ENCODE data around the gene B3GNT3. TPM values are rescaled to one million over a fixed set of nuclear protein-coding genes. Genes with fewer than 3 reads are reported as not detected.
"Not testable (repeated sequence)": the region's sequence is repeated elsewhere in the genome, so short reads cannot be mapped to it uniquely, and the experiment has no call there.

The B3GNT3 gene
- total RNA-seq, 1 experiment from 2014 or later: not detected

GRCh38 chr19:17796838-17797423 lies 2.0 kb downstream of the B3GNT3 start:
- Histone ChIP-seq H3K9me3 (ENCODE audit: low read length) (no peaks in the 10 kb centered on the region), H3K4me2 (ENCODE audit: low read depth, low read length, poor library complexity, severe bottlenecking) (no peak overlapping the region), H3K36me3 (ENCODE audit: insufficient read depth, low read length) (no peaks in the 10 kb centered on the region), H3K79me2 (ENCODE audit: low read length) (no peaks in the 10 kb centered on the region), H3K27me3 (ENCODE audit: low read length) (no peaks in the 10 kb centered on the region), H3K4me1 (ENCODE audit: low read length) (no peaks in the 10 kb centered on the region), H3K9ac (ENCODE audit: low read length) (no peak overlapping the region), H3K4me3 (ENCODE audit: low read length) (no peak overlapping the region), H2AFZ (ENCODE audit: low read length) (no peak overlapping the region), H3K27ac (ENCODE audit: low read length) (no peak overlapping the region), H4K20me1 (ENCODE audit: insufficient read depth, low read depth, low read length) (no peaks in the 10 kb centered on the region), H3K9me2 (replicated peaks; ENCODE audit: insufficient read depth, low read length) (no peaks in the 10 kb centered on the region)
- DNase-seq: no peak

GRCh38 chr19:17797424-17798201 lies 2.7 kb downstream of the B3GNT3 start:
- H3K79me2 ChIP-seq (ENCODE audit: low read length): no peaks in the 10 kb centered on the region
- H3K4me2 ChIP-seq (ENCODE audit: low read depth, low read length, poor library complexity, severe bottlenecking): no peak overlapping the region
- H3K9ac ChIP-seq (ENCODE audit: low read length): no peak overlapping the region
- no peaks in the 10 kb centered on the region for H3K27me3 ChIP-seq (ENCODE audit: low read length)
- no peak overlapping the region for H2AFZ ChIP-seq (ENCODE audit: low read length)
- H3K4me3 ChIP-seq (ENCODE audit: low read length): no peak overlapping the region
- H4K20me1 ChIP-seq (ENCODE audit: insufficient read depth, low read depth, low read length): no peaks in the 10 kb centered on the region
- no peaks in the 10 kb centered on the region for H3K9me3 ChIP-seq (ENCODE audit: low read length)
- no peak overlapping the region for H3K27ac ChIP-seq (ENCODE audit: low read length)
- no peak for DNase-seq
- H3K4me1 ChIP-seq (ENCODE audit: low read length): no peaks in the 10 kb centered on the region
- no peaks in the 10 kb centered on the region for H3K9me2 ChIP-seq (replicated peaks; ENCODE audit: insufficient read depth, low read length)
- no peaks in the 10 kb centered on the region for H3K36me3 ChIP-seq (ENCODE audit: insufficient read depth, low read length)

GRCh38 chr19:17798599-17798998 lies 3.7 kb downstream of the B3GNT3 start:
- not testable (repeated sequence) for DNase-seq; H3K4me2 ChIP-seq (ENCODE audit: low read depth, low read length, poor library complexity, severe bottlenecking); H3K36me3 ChIP-seq (ENCODE audit: insufficient read depth, low read length); H3K9me2 ChIP-seq (replicated peaks; ENCODE audit: insufficient read depth, low read length); H3K4me1 ChIP-seq (ENCODE audit: low read length); H3K4me3 ChIP-seq (ENCODE audit: low read length); H3K79me2 ChIP-seq (ENCODE audit: low read length); H3K9ac ChIP-seq (ENCODE audit: low read length); H3K27ac ChIP-seq (ENCODE audit: low read length); H3K9me3 ChIP-seq (ENCODE audit: low read length); H2AFZ ChIP-seq (ENCODE audit: low read length); H3K27me3 ChIP-seq (ENCODE audit: low read length); H4K20me1 ChIP-seq (ENCODE audit: insufficient read depth, low read depth, low read length)

GRCh38 chr19:17802137-17802858 lies 7.4 kb downstream of the B3GNT3 start:
- Histone ChIP-seq H3K27ac (ENCODE audit: low read length) (no peak overlapping the region), H3K36me3 (ENCODE audit: insufficient read depth, low read length) (no peaks in the 10 kb centered on the region), H3K4me3 (ENCODE audit: low read length) (no peak overlapping the region), H2AFZ (ENCODE audit: low read length) (no peak overlapping the region), H4K20me1 (ENCODE audit: insufficient read depth, low read depth, low read length) (no peaks in the 10 kb centered on the region), H3K9me2 (replicated peaks; ENCODE audit: insufficient read depth, low read length) (no peaks in the 10 kb centered on the region), H3K9me3 (ENCODE audit: low read length) (no peaks in the 10 kb centered on the region), H3K9ac (ENCODE audit: low read length) (no peak overlapping the region), H3K27me3 (ENCODE audit: low read length) (no peaks in the 10 kb centered on the region), H3K4me1 (ENCODE audit: low read length) (no peaks in the 10 kb centered on the region), H3K4me2 (ENCODE audit: low read depth, low read length, poor library complexity, severe bottlenecking) (no peak overlapping the region), H3K79me2 (ENCODE audit: low read length) (no peaks in the 10 kb centered on the region)
- DNase-seq: no peak

GRCh38 chr19:17803264-17803896 lies 8.4 kb downstream of the B3GNT3 start:
- no peaks in the 10 kb centered on the region for H3K36me3 ChIP-seq (ENCODE audit: insufficient read depth, low read length)
- no peaks in the 10 kb centered on the region for H3K9me3 ChIP-seq (ENCODE audit: low read length)
- no peak overlapping the region for H3K4me3 ChIP-seq (ENCODE audit: low read length)
- H3K4me1 ChIP-seq (ENCODE audit: low read length): no peaks in the 10 kb centered on the region
- peak; percentile 62 for DNase-seq
- H3K27me3 ChIP-seq (ENCODE audit: low read length): no peaks in the 10 kb centered on the region
- no peak overlapping the region for H3K9ac ChIP-seq (ENCODE audit: low read length)
- no peak overlapping the region for H2AFZ ChIP-seq (ENCODE audit: low read length)
- no peaks in the 10 kb centered on the region for H4K20me1 ChIP-seq (ENCODE audit: insufficient read depth, low read depth, low read length)
- no peaks in the 10 kb centered on the region for H3K9me2 ChIP-seq (replicated peaks; ENCODE audit: insufficient read depth, low read length)
- H3K4me2 ChIP-seq (ENCODE audit: low read depth, low read length, poor library complexity, severe bottlenecking): no peak overlapping the region
- H3K27ac ChIP-seq (ENCODE audit: low read length): no peak overlapping the region
- H3K79me2 ChIP-seq (ENCODE audit: low read length): no peaks in the 10 kb centered on the region

GRCh38 chr19:17805427-17805826 lies 10.5 kb downstream of the B3GNT3 start:
- no peak for DNase-seq
- Histone ChIP-seq H3K36me3 (ENCODE audit: insufficient read depth, low read length) (no peaks in the 10 kb centered on the region), H3K9me3 (ENCODE audit: low read length) (no peaks in the 10 kb centered on the region), H3K27me3 (ENCODE audit: low read length) (no peaks in the 10 kb centered on the region), H3K27ac (ENCODE audit: low read length) (no peak overlapping the region), H3K4me3 (ENCODE audit: low read length) (no peak overlapping the region), H4K20me1 (ENCODE audit: insufficient read depth, low read depth, low read length) (no peaks in the 10 kb centered on the region), H3K4me2 (ENCODE audit: low read depth, low read length, poor library complexity, severe bottlenecking) (no peak overlapping the region), H3K9me2 (replicated peaks; ENCODE audit: insufficient read depth, low read length) (no peaks in the 10 kb centered on the region), H3K79me2 (ENCODE audit: low read length) (no peaks in the 10 kb centered on the region), H2AFZ (ENCODE audit: low read length) (no peak overlapping the region), H3K4me1 (ENCODE audit: low read length) (no peaks in the 10 kb centered on the region), H3K9ac (ENCODE audit: low read length) (no peak overlapping the region)

GRCh38 chr19:17806945-17807344 lies 12.0 kb downstream of the B3GNT3 start:
- no peaks in the 10 kb centered on the region for H3K4me1 ChIP-seq (ENCODE audit: low read length)
- no peak overlapping the region for H3K9ac ChIP-seq (ENCODE audit: low read length)
- no peak overlapping the region for H3K4me2 ChIP-seq (ENCODE audit: low read depth, low read length, poor library complexity, severe bottlenecking)
- H3K79me2 ChIP-seq (ENCODE audit: low read length): no peaks in the 10 kb centered on the region
- no peak for DNase-seq
- no peak overlapping the region for H2AFZ ChIP-seq (ENCODE audit: low read length)
- H3K27ac ChIP-seq (ENCODE audit: low read length): no peak overlapping the region
- no peak overlapping the region for H3K4me3 ChIP-seq (ENCODE audit: low read length)
- no peaks in the 10 kb centered on the region for H3K9me2 ChIP-seq (replicated peaks; ENCODE audit: insufficient read depth, low read length)
- H3K9me3 ChIP-seq (ENCODE audit: low read length): no peaks in the 10 kb centered on the region
- H3K36me3 ChIP-seq (ENCODE audit: insufficient read depth, low read length): no peaks in the 10 kb centered on the region
- H4K20me1 ChIP-seq (ENCODE audit: insufficient read depth, low read depth, low read length): no peaks in the 10 kb centered on the region
- H3K27me3 ChIP-seq (ENCODE audit: low read length): no peaks in the 10 kb centered on the region

GRCh38 chr19:17807731-17808316 lies 12.9 kb downstream of the B3GNT3 start:
- H3K27ac ChIP-seq (ENCODE audit: low read length): no peak overlapping the region
- H3K9me3 ChIP-seq (ENCODE audit: low read length): no peaks in the 10 kb centered on the region
- no peaks in the 10 kb centered on the region for H3K36me3 ChIP-seq (ENCODE audit: insufficient read depth, low read length)
- H3K9ac ChIP-seq (ENCODE audit: low read length): no peak overlapping the region
- H3K4me1 ChIP-seq (ENCODE audit: low read length): no peaks in the 10 kb centered on the region
- no peaks in the 10 kb centered on the region for H3K79me2 ChIP-seq (ENCODE audit: low read length)
- H3K4me2 ChIP-seq (ENCODE audit: low read depth, low read length, poor library complexity, severe bottlenecking): no peak overlapping the region
- H4K20me1 ChIP-seq (ENCODE audit: insufficient read depth, low read depth, low read length): no peaks in the 10 kb centered on the region
- no peaks in the 10 kb centered on the region for H3K27me3 ChIP-seq (ENCODE audit: low read length)
- no peaks in the 10 kb centered on the region for H3K9me2 ChIP-seq (replicated peaks; ENCODE audit: insufficient read depth, low read length)
- H2AFZ ChIP-seq (ENCODE audit: low read length): no peak overlapping the region
- no peak for DNase-seq
- H3K4me3 ChIP-seq (ENCODE audit: low read length): no peak overlapping the region

Measured in Karpas-422 (cell line).